Thoracic aorta (tissue), 2 donors: Measurements from ENCODE around the gene APP. TPM values are rescaled to one million over a fixed set of nuclear protein-coding genes. Genes with fewer than 3 reads are reported as not detected.

ENCODE experiments used
- ATAC-seq: fragments of 150-250 bp; one replicate; pipeline ENCODE4 v1.8.0; 2017; ENCODE audit warnings: low read depth; ENCODE audit not compliant: insufficient number of reproducible peaks, low FRiP score
- DNase-seq: peaks from one replicate; pipeline ENCODE4 v3.0.0-alpha.2; 2020; ENCODE audit warnings: low spot score
- H3K27ac ChIP-seq, 2 donors: fragments of 200-600 bp; sonication (generic); 1 replicate in 1 of 2; 2 replicates in 1 of 2; pipeline ENCODE4 v1.5.1; 2016; ENCODE audit warnings: mild to moderate bottlenecking in 2 of 2, moderate library complexity in 2 of 2
- H3K27me3 ChIP-seq: fragments of 200-600 bp; sonication (generic); replicated peaks from 2 replicates; pipeline ENCODE4 v1.6.0; 2016; ENCODE audit warnings: mild to moderate bottlenecking; ENCODE audit not compliant: insufficient read depth
- H3K36me3 ChIP-seq: fragments of 200-600 bp; sonication (generic); one replicate; pipeline ENCODE4 v1.5.1; 2016
- H3K4me1 ChIP-seq, 2 donors: fragments of 200-600 bp; sonication (generic); 1 replicate in 1 of 2; 2 replicates in 1 of 2; pipeline versions ENCODE4 v1.5.1 to v1.6.0; 2016; ENCODE audit warnings: low read depth in 2 of 2, mild to moderate bottlenecking in 1 of 2; ENCODE audit not compliant: control insufficient read depth in 1 of 2
- H3K4me3 ChIP-seq: fragments of 200-600 bp; sonication (generic); 2 replicates; pipeline ENCODE4 v1.5.1; 2016; ENCODE audit warnings: mild to moderate bottlenecking
- H3K9me3 ChIP-seq: fragments of 200-600 bp; sonication (generic); 2 replicates; pipeline ENCODE4 v1.5.1; 2016
- CTCF ChIP-seq: fragments of 200-600 bp; sonication (generic); IDR thresholded peaks from one replicate; pipeline ENCODE4 v1.5.1; 2019; ENCODE audit warnings: antibody characterized with exemption
- total RNA-seq, 2 donors: library from RNA; depleted of rRNA; stranded (reverse); fragments of >200 nt; gene quantifications; one replicate each; pipeline versions ENCODE4 v1.1.0 to v1.2.3, GENCODE V29; 2016

Gene APP
- total RNA-seq, 2 donors from 2014 or later = 342 to 468 TPM

GRCh38 chr21:26165331-26165730 is 5.2 kb downstream of the APP start:
- no peak for TF ChIP-seq CTCF
- Histone ChIP-seq H3K36me3 (no peaks in the 10 kb centered on the region), H3K4me1 (peaks cover 15 to 27% of the 10 kb centered on the region in 2 donors), H3K4me3 (no peak overlapping the region), H3K9me3 (no peaks in the 10 kb centered on the region), H3K27ac (no peak overlapping the region), H3K27me3 (no peaks in the 10 kb centered on the region)
- no peak for DNase-seq
- ATAC-seq = no peak

- peaks cover 15 to 27% of the 10 kb centered on the region in 2 donors for H3K4me1 ChIP-seq
- no peak for TF ChIP-seq CTCF
- DNase-seq (no peak), ATAC-seq (no peak)
- no peak overlapping the region for H3K4me3 ChIP-seq
- no peaks in the 10 kb centered on the region for H3K9me3 ChIP-seq
- no peaks in the 10 kb centered on the region for H3K36me3 ChIP-seq
- H3K27me3 ChIP-seq = no peaks in the 10 kb centered on the region
- H3K27ac ChIP-seq = no peak overlapping the region
These were observed 6.3 kb downstream of the APP start for GRCh38 chr21:26164311-26164710.

GRCh38 chr21:26162081-26162480 is 8.5 kb downstream of the APP start:
- Histone ChIP-seq H3K9me3 (no peaks in the 10 kb centered on the region), H3K36me3 (no peaks in the 10 kb centered on the region), H3K4me1 (peaks cover 4 to 10% of the 10 kb centered on the region in 2 donors), H3K27ac (no peak overlapping the region), H3K27me3 (no peaks in the 10 kb centered on the region), H3K4me3 (no peak overlapping the region)
- no peak for ATAC-seq
- TF ChIP-seq CTCF = no peak
- DNase-seq = no peak

GRCh38 chr21:26159869-26160268 is 10.7 kb downstream of the APP start:
- Histone ChIP-seq H3K4me3 (no peak overlapping the region), H3K27ac (no peak overlapping the region), H3K4me1 (peaks cover 0 to under 1% of the 10 kb centered on the region in 2 donors), H3K36me3 (no peaks in the 10 kb centered on the region), H3K27me3 (no peaks in the 10 kb centered on the region), H3K9me3 (no peaks in the 10 kb centered on the region)
- ATAC-seq (no peak), DNase-seq (no peak)
- no peak for TF ChIP-seq CTCF

GRCh38 chr21:26157801-26158200 is 12.8 kb downstream of the APP start:
- no peak for DNase-seq
- ATAC-seq = no peak
- no peaks in the 10 kb centered on the region for H3K9me3 ChIP-seq
- no peaks in the 10 kb centered on the region for H3K27me3 ChIP-seq
- H3K4me3 ChIP-seq = no peak overlapping the region
- no peak for TF ChIP-seq CTCF
- H3K4me1 ChIP-seq = peaks cover 9 to 16% of the 10 kb centered on the region in 2 donors
- no peaks in the 10 kb centered on the region for H3K36me3 ChIP-seq
- H3K27ac ChIP-seq = no peak overlapping the region
